Small intestine (tissue), 7 donors: Measurements from ENCODE around the gene TUBA8. TPM values are rescaled to one million over a fixed set of nuclear protein-coding genes. Genes with fewer than 3 reads are reported as not detected.
A peak's percentile ranks its signal among the peaks of the same experiment; 100 is the strongest.

ENCODE experiments used
- DNase-seq, 2 donors: peaks; one replicate each; pipeline versions ENCODE4 v3.0.0 to v3.0.0-alpha.2; 2013
- FAIRE-seq: peaks from 2 replicates; lab custom pipeline; 2012; peaks lifted over from hg19 to GRCh38; lab: Jason Lieb, UNC
- H3K27ac ChIP-seq, 3 donors: one replicate each; pipeline ENCODE4 v1.5.1; 2013; ENCODE audit warnings: low read length in 2 of 3, mild to moderate bottlenecking in 2 of 3, control low read depth in 1 of 3, inconsistent platforms in 1 of 3, low read depth in 1 of 3, moderate library complexity in 1 of 3
- H3K27me3 ChIP-seq, 3 donors: one replicate each; pipeline ENCODE4 v1.6.1; 2013; ENCODE audit warnings: low read length in 3 of 3, inconsistent platforms in 1 of 3; ENCODE audit not compliant: control insufficient read depth in 3 of 3, insufficient read depth in 3 of 3
- H3K36me3 ChIP-seq, 3 donors: one replicate each; pipeline ENCODE4 v1.6.1; 2013; ENCODE audit warnings: low read length in 3 of 3, inconsistent platforms in 1 of 3, low read depth in 1 of 3, mild to moderate bottlenecking in 1 of 3, moderate library complexity in 1 of 3; ENCODE audit not compliant: control insufficient read depth in 3 of 3, insufficient read depth in 2 of 3
- H3K4me1 ChIP-seq, 3 donors: one replicate each; pipeline ENCODE4 v1.6.1; 2013; ENCODE audit warnings: low read length in 2 of 3, inconsistent platforms in 1 of 3, low read depth in 1 of 3, mild to moderate bottlenecking in 1 of 3, moderate library complexity in 1 of 3; ENCODE audit not compliant: control insufficient read depth in 3 of 3, insufficient read depth in 2 of 3
- H3K4me3 ChIP-seq, 3 donors: one replicate each; pipeline ENCODE4 v1.5.1; 2013; ENCODE audit warnings: low read length in 3 of 3, control low read depth in 1 of 3, inconsistent platforms in 1 of 3, low read depth in 1 of 3, mild to moderate bottlenecking in 1 of 3, moderate library complexity in 1 of 3
- H3K9me3 ChIP-seq, 2 donors: one replicate each; pipeline ENCODE4 v1.6.1; 2013; ENCODE audit warnings: low read depth in 1 of 2, low read length in 1 of 2; ENCODE audit not compliant: control insufficient read depth in 2 of 2, insufficient read depth in 1 of 2
- WGBS, 3 donors: extraction: QIAGEN DNeasy Blood & Tissue Kit; methylation state at CpG; one replicate each; pipeline ENCODE4 v1.1.7; 2013; 5-methylcytosine and 5-hydroxymethylcytosine counted together
- polyA plus RNA-seq, 4 donors: library from polyadenylated mRNA; stranded (reverse) in 3 of 4; unstranded in 1 of 4; fragments of 200-250 nt in 3 of 4; fragments of 120-200 nt in 1 of 4; gene quantifications; one replicate each; pipeline versions ENCODE4 v1.2.1 to v1.2.3, GENCODE V29; 2013
- donor health status: healthy with polysubstance abuse.
- donor health status: control.
- donor health status: control.
- donor health status: Bipolar disorder and iron deficiency.
- donor health status: healthy.

TUBA8 gene
- polyA plus RNA-seq, 4 donors: 1.6 to 5.8 (median 4.5) TPM

GRCh38 chr22:18081416-18081815 lies 29.2 kb upstream of the TUBA8 start:
- Histone ChIP-seq H3K4me3 (no peak overlapping the region), H3K4me1 (peaks cover 0 to 28% (median 6%) of the 10 kb centered on the region in 3 donors), H3K27me3 (no peaks in the 10 kb centered on the region), H3K36me3 (peaks cover 18 to 40% (median 22%) of the 10 kb centered on the region in 3 donors), H3K27ac (no peak overlapping the region), H3K9me3 (no peaks in the 10 kb centered on the region)
- 91 to 94% (median 92%) methylated on average over 5 of the region's 5 CpGs for WGBS, 3 donors
- DNase-seq (no peak), FAIRE-seq (no peak)

- Histone ChIP-seq H3K27me3 (no peaks in the 10 kb centered on the region), H3K4me3 (no peak overlapping the region), H3K36me3 (peaks cover 18 to 48% (median 22%) of the 10 kb centered on the region in 3 donors), H3K4me1 (peaks cover 0 to 25% (median 6%) of the 10 kb centered on the region in 3 donors), H3K27ac (peak overlapping the region in 1 of 3 donors; percentile 24), H3K9me3 (no peaks in the 10 kb centered on the region)
- DNase-seq: no peak
- no peak for FAIRE-seq
- 76 to 80% (median 77%) methylated on average over 2 of the region's 2 CpGs for WGBS, 3 donors
Observed at GRCh38 chr22:18082467-18082866, 28.1 kb upstream of the TUBA8 start.

- Histone ChIP-seq H3K4me3 (no peak overlapping the region), H3K27ac (peak overlapping the region in 1 of 3 donors; percentile 52), H3K36me3 (peaks cover 18 to 57% (median 22%) of the 10 kb centered on the region in 3 donors), H3K9me3 (no peaks in the 10 kb centered on the region), H3K4me1 (peaks cover 0 to 34% (median 6%) of the 10 kb centered on the region in 3 donors), H3K27me3 (no peaks in the 10 kb centered on the region)
- WGBS, 3 donors: 96 to 98% (median 96%) methylated on average over 10 of the region's 10 CpGs
- FAIRE-seq (no peak), DNase-seq (no peak)
Observed at GRCh38 chr22:18083406-18083805, 27.2 kb upstream of the TUBA8 start.

GRCh38 chr22:18085188-18085587 lies 25.4 kb upstream of the TUBA8 start:
- Histone ChIP-seq H3K27me3 (no peaks in the 10 kb centered on the region), H3K4me3 (no peak overlapping the region), H3K4me1 (peaks cover 0 to 29% (median 3%) of the 10 kb centered on the region in 3 donors), H3K9me3 (no peaks in the 10 kb centered on the region), H3K27ac (peak overlapping the region; percentile 90 to 95 (median 94)), H3K36me3 (peaks cover 15 to 65% (median 22%) of the 10 kb centered on the region in 3 donors)
- DNase-seq (peak; percentile 87 to 98), FAIRE-seq (no peak)

GRCh38 chr22:18087350-18087855 lies 23.2 kb upstream of the TUBA8 start:
- Histone ChIP-seq H3K27ac (peak overlapping the region in 2 of 3 donors; percentile 66 to 68), H3K9me3 (no peaks in the 10 kb centered on the region), H3K27me3 (no peaks in the 10 kb centered on the region), H3K36me3 (peaks cover 11 to 71% (median 13%) of the 10 kb centered on the region in 3 donors), H3K4me1 (peaks cover 3 to 43% (median 3%) of the 10 kb centered on the region in 3 donors), H3K4me3 (no peak overlapping the region)
- FAIRE-seq (no peak), DNase-seq (peak in 1 of 2 donors; percentile 53)
- WGBS, 3 donors: 70 to 80% (median 77%) methylated on average over 13 of the region's 13 CpGs

GRCh38 chr22:18088825-18089568 lies 21.6 kb upstream of the TUBA8 start:
- Histone ChIP-seq H3K9me3 (no peaks in the 10 kb centered on the region), H3K36me3 (peaks cover under 1 to 65% (median 9%) of the 10 kb centered on the region in 3 donors), H3K4me1 (peaks cover 3 to 46% (median 3%) of the 10 kb centered on the region in 3 donors), H3K27me3 (no peaks in the 10 kb centered on the region), H3K4me3 (no peak overlapping the region), H3K27ac (peak overlapping the region; percentile 41 to 68 (median 52))
- FAIRE-seq: no peak
- 66 to 79% (median 76%) methylated on average over 11 of the region's 11 CpGs for WGBS, 3 donors
- DNase-seq: no peak

GRCh38 chr22:18090286-18090685 lies 20.3 kb upstream of the TUBA8 start:
- Histone ChIP-seq H3K4me3 (no peak overlapping the region), H3K27me3 (no peaks in the 10 kb centered on the region), H3K9me3 (no peaks in the 10 kb centered on the region), H3K36me3 (peaks cover 0 to 56% (median 4%) of the 10 kb centered on the region in 3 donors), H3K27ac (peak overlapping the region in 2 of 3 donors; percentile 27 to 46), H3K4me1 (peaks cover 7 to 46% (median 8%) of the 10 kb centered on the region in 3 donors)
- no peak for DNase-seq
- no peak for FAIRE-seq
- WGBS, 3 donors: 94 to 95% (median 95%) methylated on average over 8 of the region's 8 CpGs

- Histone ChIP-seq H3K4me3 (peak overlapping the region in 1 of 3 donors; percentile 10), H3K4me1 (peaks cover 7 to 40% (median 8%) of the 10 kb centered on the region in 3 donors), H3K36me3 (peaks cover 0 to 49% (median 3%) of the 10 kb centered on the region in 3 donors), H3K27ac (peak overlapping the region; percentile 85 to 97 (median 96)), H3K27me3 (no peaks in the 10 kb centered on the region), H3K9me3 (no peaks in the 10 kb centered on the region)
- no peak for FAIRE-seq
- WGBS, 3 donors: 23 to 50% (median 29%) methylated on average over 7 of the region's 7 CpGs
- DNase-seq: no peak
Observed at GRCh38 chr22:18091478-18091877, 19.1 kb upstream of the TUBA8 start.
